HG02840 (cell line): ENCODE measurements around the gene PIM3.

Experiments
- ATAC-seq: cut with Tn5 transposase; IDR thresholded peaks from one replicate; pipeline ENCODE4 v1.9.1; 2021; ENCODE audit warnings: mild to moderate bottlenecking, moderate library complexity, moderate number of reproducible peaks; ENCODE audit not compliant: unreplicated experiment, low FRiP score

PIM3 gene

DNA sequence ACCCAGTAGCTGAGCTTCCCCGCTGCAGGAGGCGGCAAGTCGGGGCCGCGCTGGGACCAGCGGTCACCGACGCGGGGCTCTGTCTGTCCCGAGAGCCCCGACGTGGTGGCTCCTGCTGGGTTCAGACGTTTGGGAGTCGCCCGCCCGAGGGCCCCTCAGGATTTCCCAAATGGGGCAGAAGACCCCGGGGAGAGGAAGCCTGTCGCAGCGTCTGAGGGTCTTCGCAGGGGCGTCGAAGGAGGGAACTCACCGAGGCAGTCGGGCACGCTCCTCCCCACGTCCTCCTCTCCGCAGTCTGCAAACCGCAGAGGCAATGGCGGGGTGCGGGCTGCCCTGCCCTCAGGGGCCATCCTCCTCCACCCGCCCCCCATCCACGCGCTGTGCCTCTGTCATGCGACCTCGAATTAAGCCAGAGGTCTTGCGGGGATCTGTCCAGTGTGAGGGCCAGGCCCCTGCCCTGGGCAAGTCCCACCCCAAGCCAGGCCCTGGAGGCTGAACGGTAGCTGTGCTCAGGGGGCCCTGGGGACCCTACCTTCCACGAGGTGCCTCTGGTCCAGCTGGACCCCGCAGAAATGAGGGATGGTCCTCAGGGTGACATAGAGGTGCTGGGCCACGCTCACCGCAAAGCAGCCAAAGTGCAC lies 39.5 kb downstream of the PIM3 start:
- ATAC-seq: no peak

DNA sequence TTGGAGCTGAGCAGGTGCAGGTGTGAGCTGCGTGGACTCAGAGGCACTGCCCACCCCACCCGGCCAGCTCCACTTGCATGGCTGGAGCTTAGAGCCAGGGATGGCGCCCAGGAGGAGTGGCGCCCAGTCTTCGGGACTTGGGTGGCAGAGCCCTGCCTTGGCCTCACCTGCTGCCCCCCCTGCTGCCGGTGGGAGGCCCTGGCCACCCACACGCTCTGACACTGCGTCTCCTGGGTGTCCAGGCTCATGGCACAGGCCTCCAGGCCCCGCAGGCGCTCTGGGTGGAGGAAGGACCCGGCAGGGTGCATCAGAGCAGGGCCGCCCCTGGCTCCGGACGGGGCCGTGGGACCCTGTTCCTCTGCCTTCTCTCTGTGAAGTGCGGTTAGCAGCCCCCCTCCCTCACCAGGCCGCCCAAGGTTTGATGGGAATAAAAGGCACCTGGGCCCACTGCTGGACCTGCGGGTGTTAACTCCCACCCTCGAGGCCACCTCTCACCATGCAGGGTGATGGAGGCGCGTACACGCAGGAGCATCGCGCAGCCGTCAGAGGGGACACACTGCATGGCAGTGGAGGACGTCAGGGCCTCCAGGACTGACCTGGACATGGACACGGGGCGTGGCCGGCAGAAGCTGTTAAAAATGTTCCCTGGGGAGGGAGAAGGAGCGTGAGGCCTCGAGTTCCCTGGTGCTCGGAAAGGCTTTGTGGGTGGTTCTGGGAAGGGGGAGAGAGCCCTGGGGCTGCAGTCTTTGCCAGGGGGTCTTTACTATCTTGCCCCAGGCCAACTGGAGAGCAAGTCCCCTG lies 40.2 kb downstream of the PIM3 start:
- ATAC-seq: no peak

DNA sequence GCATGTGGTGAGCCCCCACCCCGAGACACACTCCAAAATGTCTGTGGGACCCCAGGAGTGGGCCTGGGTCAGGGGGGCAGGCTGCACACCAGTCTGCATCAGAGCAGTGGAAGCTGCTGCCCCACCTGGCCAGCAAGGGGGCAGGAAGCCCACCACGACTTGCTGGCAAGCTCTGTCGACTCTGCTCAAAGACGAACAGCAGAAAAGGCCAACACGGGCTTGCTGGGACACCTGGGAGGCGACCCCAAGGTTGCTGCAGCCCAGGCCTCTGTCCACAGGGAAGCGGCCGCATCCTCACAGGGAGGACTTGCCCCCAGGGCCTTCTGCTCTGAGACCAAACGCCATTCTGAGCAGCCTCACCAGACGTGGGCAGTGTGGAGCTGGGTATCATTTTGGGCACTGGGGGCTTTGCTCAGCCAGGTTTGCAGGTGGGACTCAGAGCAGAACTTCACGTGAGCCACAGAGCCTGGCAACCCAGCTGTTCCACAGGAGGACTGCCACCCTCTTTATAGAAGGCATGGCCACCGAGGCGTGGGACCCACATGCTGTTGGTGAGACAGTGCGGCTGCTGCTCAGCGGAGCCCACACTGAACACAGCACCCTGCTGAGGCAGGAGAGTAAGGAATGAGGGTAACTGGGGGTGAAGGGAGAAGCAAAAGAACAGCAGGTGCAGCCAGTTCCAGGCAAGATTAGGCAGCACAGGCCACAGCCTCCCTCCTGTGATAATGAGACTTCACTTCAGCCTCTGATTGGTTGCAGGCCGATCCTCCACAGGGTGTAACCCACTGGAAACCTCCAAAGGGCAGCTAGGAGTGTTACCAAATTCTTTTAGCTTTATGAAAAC lies 41.0 kb downstream of the PIM3 start:
- no peak for ATAC-seq

DNA sequence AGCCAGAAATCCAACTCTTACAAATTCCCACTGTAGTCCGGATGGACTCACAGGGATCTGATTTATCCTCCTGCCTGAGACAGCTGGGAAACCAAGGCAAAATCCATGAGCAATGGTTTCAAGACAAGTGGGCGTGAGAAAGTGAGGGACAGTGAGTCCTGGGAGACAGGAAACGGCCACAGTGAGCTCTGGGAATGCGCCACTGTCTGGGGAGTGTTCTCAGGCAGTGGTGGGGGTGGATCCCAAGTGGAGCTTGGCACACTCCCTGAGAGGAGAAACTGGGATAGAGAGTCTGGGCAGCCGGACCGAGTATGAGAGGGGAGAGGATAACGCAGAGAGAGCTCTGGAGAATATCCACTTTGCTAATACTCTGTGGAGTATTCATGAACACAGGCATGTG lies 42.2 kb downstream of the PIM3 start:
- no peak for ATAC-seq

DNA sequence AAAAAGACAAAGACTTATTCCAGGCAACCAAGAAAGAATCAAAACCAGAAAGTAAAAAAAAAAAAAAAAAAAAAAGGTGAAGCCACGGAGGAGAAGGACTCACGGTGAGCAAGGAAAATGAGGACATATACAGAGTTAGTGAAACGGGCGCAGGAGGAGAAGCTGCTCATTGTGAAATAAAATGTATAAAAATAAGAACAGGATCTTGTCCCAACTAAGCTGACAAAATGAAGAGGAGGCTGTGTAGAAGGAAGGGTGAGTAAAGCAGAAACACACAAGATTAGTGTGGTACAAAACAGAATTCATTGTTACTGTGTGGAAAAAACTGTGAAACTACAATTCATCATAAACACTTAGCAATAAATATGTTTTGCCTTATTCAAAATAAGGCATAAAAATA lies 44.3 kb downstream of the PIM3 start:
- ATAC-seq: no peak

DNA sequence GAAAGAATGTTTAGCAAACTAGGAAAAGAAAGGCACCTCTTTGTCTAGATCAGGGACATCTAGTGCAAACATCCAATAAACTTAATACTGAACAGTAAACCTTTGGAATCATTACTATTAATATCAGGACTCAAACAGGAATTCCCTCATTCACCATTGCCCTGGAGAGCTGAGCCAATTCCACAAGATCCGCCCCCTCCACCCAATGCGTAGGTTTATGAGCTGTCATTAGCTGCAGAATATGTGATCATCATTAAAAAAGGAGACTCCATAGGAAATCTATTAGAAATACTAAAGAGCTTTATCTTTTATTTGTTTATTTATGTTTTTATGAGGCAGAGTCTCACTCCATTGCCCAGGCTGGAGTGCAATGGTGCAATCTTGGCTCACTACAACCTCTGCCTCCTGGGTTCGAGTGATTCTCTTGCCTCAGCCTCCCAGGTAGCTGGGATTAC lies 46.5 kb downstream of the PIM3 start:
- ATAC-seq: no peak

DNA sequence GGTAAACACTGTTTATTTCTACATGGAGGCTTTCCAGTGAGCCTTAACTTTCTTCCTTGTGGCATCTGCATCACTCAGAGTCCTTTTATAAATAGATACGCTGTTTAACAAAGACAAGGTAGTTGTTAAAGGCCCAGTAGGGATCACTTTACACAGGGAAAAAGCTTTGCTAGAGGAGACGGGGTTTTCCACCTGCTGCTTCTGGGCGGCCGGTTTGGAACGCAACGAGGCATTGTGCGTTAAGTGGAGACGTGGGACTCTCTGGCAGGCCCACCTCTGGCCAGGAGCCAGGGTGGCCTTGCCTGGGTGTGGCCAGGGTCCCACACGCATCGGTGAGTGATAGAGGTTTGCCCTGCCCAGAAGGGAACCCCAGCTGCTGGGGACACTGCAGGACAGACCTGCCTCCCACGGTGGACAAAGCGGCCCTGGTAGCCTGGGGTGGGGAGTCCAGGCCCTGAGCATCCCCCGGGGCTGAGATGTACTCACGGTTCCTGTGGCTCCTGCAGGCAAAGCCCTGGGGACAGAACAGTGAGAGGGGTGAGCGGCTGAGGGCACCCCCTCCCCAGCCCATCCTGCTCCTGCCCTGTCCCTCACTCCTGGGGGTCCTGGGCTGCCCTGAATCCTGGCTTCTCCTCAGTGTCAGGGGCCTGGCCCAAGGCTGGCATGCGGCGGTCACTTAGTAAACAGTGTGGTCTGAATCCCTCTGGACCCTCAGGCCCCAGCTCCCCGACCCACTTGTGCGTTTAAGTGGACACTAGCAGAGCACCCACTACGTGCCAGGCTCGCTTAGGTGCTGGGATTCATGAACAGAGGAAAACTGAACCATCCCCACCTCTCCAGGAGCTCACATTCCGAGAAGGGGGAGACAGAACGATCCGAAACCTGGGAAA lies 47.8 kb downstream of the PIM3 start:
- no peak for ATAC-seq

DNA sequence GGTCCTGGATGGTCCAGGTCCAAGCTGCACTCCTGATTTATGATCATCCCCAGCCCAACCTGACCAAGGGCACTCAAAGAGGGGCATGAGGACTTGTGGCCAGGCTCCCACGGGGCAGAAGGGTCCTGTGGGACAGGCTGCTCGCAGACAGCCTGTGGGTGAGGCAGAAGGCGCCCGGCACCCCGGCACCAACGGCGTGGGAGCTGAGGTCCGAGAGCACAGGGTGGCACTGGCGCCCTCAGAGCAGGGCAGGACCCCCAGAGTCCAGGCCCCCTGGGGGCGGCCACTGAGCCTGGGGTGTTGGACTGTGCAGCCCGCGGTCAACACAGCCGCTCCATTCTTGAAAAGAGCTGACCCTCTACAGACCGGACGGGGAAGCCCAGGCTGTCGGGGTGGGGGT lies 48.7 kb downstream of the PIM3 start:
- no peak for ATAC-seq

DNA sequence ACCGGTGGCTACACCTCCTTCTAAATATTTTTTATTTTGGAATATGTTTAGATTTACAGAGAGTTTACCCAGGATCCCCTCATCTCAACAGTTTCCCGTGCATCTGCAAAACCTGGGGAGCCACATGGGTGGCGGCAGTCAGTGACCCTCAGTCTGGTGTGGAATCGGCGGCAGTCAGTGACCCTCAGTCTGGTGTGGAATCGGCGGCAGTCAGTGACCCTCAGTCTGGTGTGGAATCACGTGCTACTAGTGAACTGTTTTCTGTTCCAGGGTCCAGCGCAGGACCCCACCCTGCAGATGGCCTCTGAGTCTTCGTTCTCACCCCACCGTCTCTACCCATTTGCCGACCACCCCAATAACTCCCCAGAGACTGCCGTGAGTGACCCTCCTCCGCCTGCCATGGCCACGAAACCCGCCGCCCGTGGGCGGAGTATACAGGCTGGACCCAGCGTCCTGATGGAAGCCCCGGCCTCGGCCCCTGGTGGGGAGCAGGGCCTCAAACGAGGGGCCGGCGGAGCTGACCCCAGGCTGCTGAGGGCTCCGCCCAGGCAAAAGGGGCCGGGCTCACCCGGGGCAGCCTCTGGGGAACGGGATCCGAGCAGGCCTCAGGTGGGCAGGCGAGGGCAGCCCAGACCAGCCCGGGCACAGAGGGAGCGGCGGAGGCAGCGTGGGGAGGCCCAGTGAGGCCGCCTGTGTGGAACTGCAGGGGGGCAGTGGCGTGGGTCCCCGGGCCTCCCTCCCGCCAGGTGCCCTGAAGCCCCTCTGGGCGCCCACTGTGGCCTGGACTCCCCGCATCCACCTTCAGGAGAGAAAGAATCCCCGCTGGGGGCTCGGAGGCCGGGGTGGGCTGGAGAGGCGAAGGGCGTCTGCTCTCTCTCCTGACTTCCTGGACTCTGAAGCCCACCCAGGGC lies 49.4 kb downstream of the PIM3 start:
- no peak for ATAC-seq

DNA sequence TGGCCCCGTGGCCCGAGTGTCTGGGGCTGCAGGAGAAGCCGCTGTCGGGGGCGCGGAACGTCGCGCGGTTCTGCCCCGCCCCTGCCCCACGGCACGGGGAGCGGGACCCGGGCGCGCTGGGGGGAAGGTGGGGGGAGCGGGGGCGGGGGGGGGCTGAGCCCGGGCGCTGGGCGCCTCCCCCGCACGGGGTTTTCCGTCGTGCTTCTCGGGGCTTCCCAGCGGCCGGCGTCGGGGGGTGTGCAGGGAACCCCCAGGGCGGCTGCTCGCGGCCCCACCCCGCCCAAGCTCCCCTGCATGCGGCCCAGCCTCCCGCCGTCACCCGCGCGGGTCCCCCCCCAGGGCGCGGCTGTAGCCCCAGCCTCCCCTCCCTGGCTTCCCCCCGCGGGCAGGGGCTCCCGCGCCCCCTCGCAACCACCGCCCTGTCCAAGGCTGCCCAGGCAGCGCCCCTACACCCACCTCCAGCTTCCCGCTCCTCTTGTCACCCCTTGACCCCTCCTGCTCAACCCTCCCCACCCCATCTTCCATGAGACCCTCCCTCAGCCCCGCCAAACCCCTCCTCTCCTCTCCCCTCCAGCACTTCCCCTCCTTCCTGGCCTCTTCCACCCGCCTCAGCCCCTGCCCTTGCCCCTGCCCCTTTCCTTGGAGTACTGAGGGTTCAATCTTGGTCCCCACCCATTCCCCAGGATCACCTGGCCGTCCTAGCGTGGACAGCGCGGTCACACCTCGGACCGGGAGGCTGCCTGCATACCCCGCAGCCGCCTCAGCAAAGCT lies 50.3 kb downstream of the PIM3 start:
- ATAC-seq: no peak

DNA sequence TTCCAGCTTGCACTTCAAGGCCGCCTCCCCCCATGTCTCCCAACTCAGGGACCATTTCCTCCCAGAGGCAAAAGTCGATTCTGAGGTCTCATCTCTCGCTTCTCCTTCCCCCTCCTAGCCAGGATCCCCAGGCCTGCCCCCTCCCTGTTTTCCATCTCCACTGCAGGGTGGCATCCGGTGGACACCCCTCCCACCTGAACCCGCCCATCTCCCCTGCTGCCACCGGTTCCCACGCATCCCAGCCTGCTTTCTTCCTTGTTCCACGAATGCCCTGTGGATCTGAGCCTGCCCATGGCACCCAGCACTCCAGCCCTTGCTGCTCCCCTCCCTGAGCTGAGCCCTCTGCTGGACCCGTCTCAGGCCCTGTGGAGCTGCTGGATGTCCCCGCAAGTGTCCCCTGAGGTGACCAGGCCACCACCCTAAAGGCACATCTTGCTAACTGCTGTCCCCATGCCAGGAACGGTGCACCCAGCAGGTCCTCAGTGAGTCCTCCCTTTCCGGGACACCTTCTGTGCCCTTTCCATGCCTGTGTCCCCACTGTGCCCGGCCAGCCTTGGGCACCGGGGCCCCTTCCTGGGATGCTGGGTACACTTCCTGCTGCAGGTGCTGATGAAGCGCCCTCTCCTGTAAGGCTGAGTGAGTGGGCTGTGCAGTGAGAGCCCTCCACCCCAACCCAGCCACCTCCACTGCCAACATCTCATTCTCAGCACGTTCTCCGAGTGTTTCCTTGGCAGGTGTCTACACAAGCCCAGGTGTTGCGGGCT lies 51.1 kb downstream of the PIM3 start:
- ATAC-seq: no peak

DNA sequence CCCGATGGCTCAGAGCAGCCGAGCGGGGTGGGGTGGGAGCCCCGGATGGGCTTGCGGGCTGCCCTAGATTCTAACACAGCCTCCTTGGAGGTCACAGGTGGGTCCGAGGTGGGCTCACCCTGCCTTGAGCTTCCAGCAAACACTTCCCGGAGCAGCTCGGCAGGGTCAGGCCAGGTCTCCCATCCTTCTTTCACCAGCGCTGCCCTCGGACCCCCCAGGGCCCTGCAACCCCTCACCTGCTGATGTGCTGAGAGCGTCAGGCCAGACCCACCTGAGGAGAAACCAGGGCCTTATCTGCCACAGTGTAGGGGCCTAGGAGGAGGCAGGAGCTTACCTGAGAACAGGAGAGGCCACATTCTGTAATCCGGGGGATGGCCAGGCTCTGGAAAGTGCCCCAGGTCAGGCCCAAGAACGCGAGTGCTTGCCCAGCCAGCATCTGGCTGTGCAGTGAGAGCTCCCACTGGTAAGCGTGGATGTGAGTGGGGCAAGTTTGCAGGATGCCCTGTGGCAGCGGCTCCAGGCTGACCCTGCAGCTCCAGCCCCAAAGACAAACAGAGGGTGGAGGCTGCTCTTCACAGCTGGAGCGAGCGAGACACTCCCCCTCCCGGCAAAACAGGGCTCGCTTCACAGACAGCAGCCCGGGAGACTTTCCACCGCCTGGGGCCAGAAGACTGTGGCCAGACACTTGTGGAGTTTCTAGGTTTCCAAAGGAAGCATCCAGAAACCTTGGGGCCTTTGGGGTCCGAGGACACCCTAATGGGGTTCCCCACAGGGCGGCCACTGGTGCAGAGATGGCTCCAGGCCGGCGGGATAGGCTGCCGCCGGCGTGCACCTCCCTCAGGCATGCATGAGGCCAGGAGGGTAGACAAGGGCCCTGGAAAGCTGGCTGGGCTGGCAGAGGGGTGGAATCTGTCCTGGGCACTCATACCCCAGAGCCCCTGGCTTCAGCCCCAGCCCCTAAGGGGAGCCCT lies 51.9 kb downstream of the PIM3 start, which contains the start of gene IL17REL:
TSS of gene IL17REL (minus strand) at position 555 of the 971 bp plus-strand sequence. CDS start at position 436, 119 bp downstream.
- ATAC-seq: no peak
